B cell (primary cell): ENCODE results near the gene TTC9C.

Experiments
- CTCF ChIP-seq: fragments of 200-600 bp; IDR thresholded peaks from one replicate; pipeline ENCODE4 v1.8.0; 2022; ENCODE audit warnings: antibody characterized with exemption, mild to moderate bottlenecking
- EZH2 ChIP-seq: IDR thresholded peaks from 2 replicates; pipeline ENCODE4 v1.6.1; 2012; ENCODE audit warnings: borderline replicate concordance, low read depth, mild to moderate bottlenecking, moderate library complexity, low read length; ENCODE audit not compliant: insufficient read depth, poor library complexity, severe bottlenecking

- TF ChIP-seq CTCF: no peak
- TF ChIP-seq EZH2: no peak
These were observed 43.1 kb downstream of the TTC9C start, which contains the start of gene TAF6L for GRCh38 chr11:62771144-62772021.
